MM.1S (cell line): ENCODE data around the gene ACTR3C.

Experiments used
- DNase-seq: peaks from one replicate; pipeline ENCODE4 v3.0.0-alpha.2; 2015
- H2AFZ ChIP-seq: fragments of 300-600 bp; sonication (generic); 2 replicates; pipeline ENCODE4 v1.6.0; 2016; ENCODE audit warnings: antibody characterized with exemption, low read length
- H3F3A ChIP-seq: fragments of 300-600 bp; sonication (generic); 2 replicates; pipeline ENCODE4 v1.6.1; 2016; ENCODE audit warnings: mild to moderate bottlenecking, antibody characterized with exemption, low read length, moderate library complexity, mixed read lengths; ENCODE audit not compliant: insufficient read depth
- H3K27ac ChIP-seq: fragments of 300-600 bp; sonication (generic); 2 replicates; pipeline ENCODE4 v1.5.1; 2016; ENCODE audit warnings: mild to moderate bottlenecking, low read length
- H3K27me3 ChIP-seq: fragments of 300-600 bp; sonication (generic); replicated peaks from 2 replicates; pipeline ENCODE4 v1.6.0; 2016; ENCODE audit warnings: low read length; ENCODE audit not compliant: insufficient read depth
- H3K36me3 ChIP-seq: fragments of 300-600 bp; sonication (generic); replicated peaks from 2 replicates; pipeline ENCODE4 v1.6.1; 2016; ENCODE audit warnings: mild to moderate bottlenecking, low read length, mixed read lengths; ENCODE audit not compliant: insufficient read depth
- H3K4me1 ChIP-seq: fragments of 300-600 bp; sonication (generic); 2 replicates; pipeline ENCODE4 v1.6.1; 2016; ENCODE audit warnings: low read length, mixed read lengths
- H3K4me2 ChIP-seq: fragments of 300-600 bp; sonication (generic); 2 replicates; pipeline ENCODE4 v1.6.0; 2016; ENCODE audit warnings: low read depth, low read length
- H3K4me3 ChIP-seq: fragments of 300-600 bp; sonication (generic); 2 replicates; pipeline ENCODE4 v1.5.1; 2016; ENCODE audit warnings: low read length, mixed read lengths
- H3K79me2 ChIP-seq: fragments of 300-600 bp; sonication (generic); 2 replicates; pipeline ENCODE4 v1.6.1; 2016; ENCODE audit warnings: mixed run types, low read length, mixed read lengths
- H3K9ac ChIP-seq: fragments of 300-600 bp; sonication (generic); 2 replicates; pipeline ENCODE4 v1.6.1; 2016; ENCODE audit warnings: low read length, mixed read lengths
- H3K9me2 ChIP-seq: fragments of 300-600 bp; sonication (generic); replicated peaks from 2 replicates; pipeline ENCODE4 v1.6.1; 2016; ENCODE audit warnings: mild to moderate bottlenecking, low read length, mixed read lengths; ENCODE audit not compliant: insufficient read depth
- H3K9me3 ChIP-seq: fragments of 300-600 bp; sonication (generic); replicated peaks from 2 replicates; pipeline ENCODE4 v1.6.1; 2016; ENCODE audit warnings: mild to moderate bottlenecking, low read length, mixed read lengths; ENCODE audit not compliant: insufficient read depth
- H4K20me1 ChIP-seq: fragments of 300-600 bp; sonication (generic); 2 replicates; pipeline ENCODE4 v1.6.1; 2016; ENCODE audit warnings: mild to moderate bottlenecking, low read length, moderate library complexity, mixed read lengths; ENCODE audit not compliant: insufficient read depth
- EZH2 ChIP-seq: fragments of 300-600 bp; sonication (generic); optimal IDR thresholded peaks from 2 replicates; pipeline ENCODE3; 2017; ENCODE audit warnings: low read depth, mild to moderate bottlenecking, antibody characterized with exemption, low read length, mixed read lengths
- EZH2phosphoT487 ChIP-seq: fragments of 300-600 bp; sonication (generic); IDR thresholded peaks from 2 replicates; pipeline ENCODE4 v1.6.1; 2018; ENCODE audit warnings: antibody characterized with exemption, low read length
- TF ChIP-seq, protein P1 (sequence below): fragments of 300-600 bp; sonication (generic); IDR thresholded peaks from 2 replicates; pipeline ENCODE4 v1.5.1; 2016; ENCODE audit warnings: antibody characterized with exemption, low read length, mixed read lengths

The ACTR3C gene

DNA sequence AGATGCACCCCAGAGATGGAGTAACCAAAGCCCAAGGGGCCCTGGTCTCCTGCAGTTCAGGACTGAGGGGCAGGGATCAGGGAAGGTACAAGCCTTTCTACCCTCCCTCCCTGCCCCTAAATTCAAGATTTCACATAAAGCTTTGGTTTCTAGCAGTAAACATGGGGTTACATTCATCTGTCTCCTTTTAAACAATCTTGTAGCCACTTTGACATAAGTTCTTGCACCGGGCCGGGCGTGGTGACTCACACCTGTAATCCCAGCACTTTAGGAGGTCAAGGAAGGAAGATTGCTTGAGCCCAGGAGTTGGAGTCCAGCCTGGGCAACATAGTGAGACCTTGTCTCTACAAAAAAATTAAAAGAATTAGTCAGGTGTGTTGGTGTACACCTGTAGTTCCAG lies 4.0 kb upstream of the ACTR3C start:
- no peak overlapping the region for H3K27ac ChIP-seq
- no peaks in the 10 kb centered on the region for H3K9me2 ChIP-seq
- no peaks in the 10 kb centered on the region for H3F3A ChIP-seq
- peaks cover 6% of the 10 kb centered on the region; the same call in 1 of the 2 replicates for H3K4me1 ChIP-seq
- H3K9me3 ChIP-seq, result no peaks in the 10 kb centered on the region
- DNase-seq, result no peak
- no peaks in the 10 kb centered on the region for H3K36me3 ChIP-seq
- TF ChIP-seq EZH2 (no peak), EZH2phosphoT487 (no peak)
- TF ChIP-seq, protein P1, sequence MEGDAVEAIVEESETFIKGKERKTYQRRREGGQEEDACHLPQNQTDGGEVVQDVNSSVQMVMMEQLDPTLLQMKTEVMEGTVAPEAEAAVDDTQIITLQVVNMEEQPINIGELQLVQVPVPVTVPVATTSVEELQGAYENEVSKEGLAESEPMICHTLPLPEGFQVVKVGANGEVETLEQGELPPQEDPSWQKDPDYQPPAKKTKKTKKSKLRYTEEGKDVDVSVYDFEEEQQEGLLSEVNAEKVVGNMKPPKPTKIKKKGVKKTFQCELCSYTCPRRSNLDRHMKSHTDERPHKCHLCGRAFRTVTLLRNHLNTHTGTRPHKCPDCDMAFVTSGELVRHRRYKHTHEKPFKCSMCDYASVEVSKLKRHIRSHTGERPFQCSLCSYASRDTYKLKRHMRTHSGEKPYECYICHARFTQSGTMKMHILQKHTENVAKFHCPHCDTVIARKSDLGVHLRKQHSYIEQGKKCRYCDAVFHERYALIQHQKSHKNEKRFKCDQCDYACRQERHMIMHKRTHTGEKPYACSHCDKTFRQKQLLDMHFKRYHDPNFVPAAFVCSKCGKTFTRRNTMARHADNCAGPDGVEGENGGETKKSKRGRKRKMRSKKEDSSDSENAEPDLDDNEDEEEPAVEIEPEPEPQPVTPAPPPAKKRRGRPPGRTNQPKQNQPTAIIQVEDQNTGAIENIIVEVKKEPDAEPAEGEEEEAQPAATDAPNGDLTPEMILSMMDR, result no peak
- H3K9ac ChIP-seq, result no peak overlapping the region
- H3K4me2 ChIP-seq, result no peak overlapping the region
- H3K4me3 ChIP-seq, result no peak overlapping the region
- H3K79me2 ChIP-seq, result peaks cover 24% of the 10 kb centered on the region
- H3K27me3 ChIP-seq, result no peaks in the 10 kb centered on the region
- H2AFZ ChIP-seq, result no peak overlapping the region
- no peaks in the 10 kb centered on the region for H4K20me1 ChIP-seq

DNA sequence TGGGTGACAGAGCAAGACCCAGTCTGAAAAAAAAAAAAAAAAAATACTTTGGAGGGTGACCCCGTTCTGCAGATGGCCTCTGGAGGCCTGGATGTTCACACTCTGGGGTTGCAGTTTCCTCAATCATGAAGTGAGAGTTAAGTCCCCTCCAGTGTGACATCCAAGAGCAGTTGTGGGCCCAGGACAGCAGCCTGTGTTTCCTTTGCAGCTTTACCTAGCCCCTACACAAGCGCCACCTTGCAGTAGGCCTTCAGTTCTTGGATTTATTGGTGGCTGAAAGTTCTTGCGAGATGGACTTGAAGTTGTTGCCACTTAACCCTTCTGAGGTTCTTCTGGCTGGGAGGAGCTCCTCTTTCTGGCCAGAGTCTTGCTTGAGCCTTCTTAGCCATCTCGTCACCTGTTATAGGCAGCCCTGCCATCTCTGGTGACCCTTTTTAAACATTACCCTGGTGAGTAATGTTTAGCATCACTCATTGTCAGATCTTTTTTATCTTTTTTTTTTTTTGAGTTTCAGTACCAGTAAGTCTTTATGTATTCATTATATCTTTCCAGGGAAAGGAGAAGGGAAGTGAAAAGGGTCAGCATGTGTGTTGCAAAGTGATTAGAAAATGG lies 3.4 kb upstream of the ACTR3C start:
- H4K20me1 ChIP-seq, result no peaks in the 10 kb centered on the region
- H3K27me3 ChIP-seq, result no peaks in the 10 kb centered on the region
- DNase-seq, result no peak
- H2AFZ ChIP-seq, result no peak overlapping the region
- H3K4me3 ChIP-seq, result no peak overlapping the region
- H3K4me1 ChIP-seq, result peaks cover 11% of the 10 kb centered on the region
- no peak overlapping the region for H3K9ac ChIP-seq
- H3K36me3 ChIP-seq, result no peaks in the 10 kb centered on the region
- H3F3A ChIP-seq, result peaks cover 3% of the 10 kb centered on the region
- H3K9me2 ChIP-seq, result no peaks in the 10 kb centered on the region
- no peak overlapping the region for H3K27ac ChIP-seq
- H3K4me2 ChIP-seq, result no peak overlapping the region
- peaks cover 30% of the 10 kb centered on the region for H3K79me2 ChIP-seq
- no peaks in the 10 kb centered on the region for H3K9me3 ChIP-seq
- TF ChIP-seq EZH2, result no peak
- no peak for TF ChIP-seq EZH2phosphoT487
- TF ChIP-seq, protein P1, result no peak

DNA sequence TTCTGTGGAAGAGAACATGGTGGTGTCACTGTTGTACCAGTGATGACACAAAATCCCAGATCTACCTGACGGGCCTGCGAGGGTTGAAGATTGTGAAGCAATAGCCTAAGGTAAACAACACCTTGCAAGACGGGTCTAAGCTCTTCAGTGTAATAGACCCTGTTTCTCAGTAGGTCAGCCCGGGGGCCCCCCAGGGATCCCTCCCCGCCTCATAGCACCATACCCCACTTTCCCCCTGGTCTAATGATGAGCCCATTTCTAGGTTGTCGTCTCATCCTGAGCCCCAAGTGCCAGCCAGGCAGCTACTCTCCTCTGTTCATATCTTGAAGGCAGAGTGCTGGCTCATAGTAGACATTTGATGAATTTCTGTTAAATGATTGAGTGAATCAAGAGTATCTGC lies 2.6 kb upstream of the ACTR3C start:
- no peak overlapping the region for H3K4me2 ChIP-seq
- H3K9ac ChIP-seq, result no peak overlapping the region

More for the DNA sequence above, 2.6 kb upstream of the ACTR3C start:
- Histone ChIP-seq H3F3A (peaks cover 10% of the 10 kb centered on the region), H3K36me3 (no peaks in the 10 kb centered on the region), H3K27me3 (no peaks in the 10 kb centered on the region), H3K4me1 (peaks cover 18% of the 10 kb centered on the region), H3K9me2 (no peaks in the 10 kb centered on the region), H3K9me3 (no peaks in the 10 kb centered on the region), H3K79me2 (peaks cover 32% of the 10 kb centered on the region), H4K20me1 (no peaks in the 10 kb centered on the region), H2AFZ (no peak overlapping the region), H3K4me3 (no peak overlapping the region), H3K27ac (no peak overlapping the region)
- DNase-seq, result no peak
- TF ChIP-seq, protein P1, result no peak
- TF ChIP-seq EZH2, result no peak
